ENCODE results near the gene CSPG4.
"Not testable (repeated sequence)": the region's sequence is repeated elsewhere in the genome, so short reads cannot be mapped to it uniquely, and the experiment has no call there.

The CSPG4 gene

DNA sequence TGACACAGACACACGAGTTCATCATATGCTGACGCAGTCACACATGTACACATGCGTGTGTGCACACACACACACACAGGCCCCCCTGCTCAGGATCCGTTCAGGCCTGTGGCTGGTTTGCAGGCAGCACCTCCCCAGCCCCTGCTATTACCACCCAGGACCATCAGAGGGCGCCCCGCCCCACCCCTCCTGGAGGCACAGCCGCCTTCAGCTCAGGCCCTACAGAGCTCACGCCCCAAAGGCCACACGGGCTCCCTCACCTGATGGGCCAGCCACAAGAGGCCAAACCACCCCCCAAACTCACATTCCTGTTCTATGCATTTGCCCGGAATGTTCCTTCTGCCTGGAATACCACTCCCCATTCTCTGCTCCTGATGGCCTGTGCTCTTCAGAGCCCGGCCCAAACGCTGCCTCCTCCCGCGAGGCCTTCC, 26.4 kb downstream of the CSPG4 start:
- not testable (repeated sequence) for H3K79me1 ChIP-seq (ENCODE audit: low read depth, low read length); H3K23ac ChIP-seq (ENCODE audit: low read depth, low read length, poor library complexity); H2BK5ac ChIP-seq (ENCODE audit: low read length); H3K36me3 ChIP-seq (replicated peaks in 1 of 2; ENCODE audit: control insufficient read depth in 2 of 2, insufficient read depth in 2 of 2, low read length in 2 of 2); H2BK15ac ChIP-seq (ENCODE audit: low read length); H3K27me3 ChIP-seq (ENCODE audit: control insufficient read depth in 3 of 3, insufficient read depth in 3 of 3, low read depth in 1 of 3, low read length in 3 of 3); H3K9me3 ChIP-seq (replicated peaks in 1 of 2; ENCODE audit: control insufficient read depth in 2 of 2, insufficient read depth in 1 of 2, low read depth in 1 of 2, low read length in 2 of 2); H3K9ac ChIP-seq (ENCODE audit: low read depth, low read length, poor library complexity); H2BK120ac ChIP-seq (ENCODE audit: low read depth, low read length); H3K4ac ChIP-seq (ENCODE audit: low read length); H2BK12ac ChIP-seq (ENCODE audit: low read length); H4K8ac ChIP-seq (ENCODE audit: low read depth, low read length); H3K14ac ChIP-seq (ENCODE audit: low read length); H2AK5ac ChIP-seq (ENCODE audit: low read depth, low read length); H2AFZ ChIP-seq (ENCODE audit: low read length); H3K4me2 ChIP-seq (ENCODE audit: insufficient read depth, low read length, poor library complexity, severe bottlenecking); H3K27ac ChIP-seq (replicated peaks; ENCODE audit: low read length); H4K91ac ChIP-seq (ENCODE audit: low read depth, low read length, poor library complexity); H3K4me1 ChIP-seq (ENCODE audit: control insufficient read depth in 2 of 2, insufficient read depth in 1 of 2, low read depth in 1 of 2, low read length in 2 of 2); H3K4me3 ChIP-seq (ENCODE audit: low read length in 2 of 2)
- peak; percentile 68 for DNase-seq (ENCODE audit: low spot score)
- H3K18ac ChIP-seq (ENCODE audit: low read length) = peak overlapping the region; percentile 46
- no CpG with 5 or more reads among the region's 14 CpGs for WGBS, 2 donors (ENCODE audit: extremely low coverage in 2 of 2, insufficient read length in 2 of 2, insufficient replicate concordance in 1 of 2)

DNA sequence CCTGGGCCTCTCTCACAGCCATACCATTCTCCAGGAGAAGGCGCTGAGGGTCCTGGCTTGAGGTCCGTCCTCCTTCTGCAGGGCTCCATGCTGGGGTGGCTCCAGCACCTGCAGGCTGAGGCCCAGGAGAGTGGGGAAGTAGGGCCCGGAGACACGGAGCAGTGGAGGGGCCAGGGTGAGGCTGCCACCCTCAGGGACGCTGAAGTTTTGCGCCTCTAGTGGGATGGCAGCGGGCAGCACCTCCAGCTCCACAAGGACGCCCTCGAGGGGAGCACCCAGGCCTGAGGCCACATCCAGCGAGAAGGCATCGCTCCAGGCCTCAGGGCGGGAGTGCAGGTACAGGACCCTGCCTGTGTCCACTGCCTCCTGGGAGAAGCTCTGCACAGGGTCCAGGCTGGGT, 27.5 kb downstream of the CSPG4 start:
- Histone ChIP-seq H2BK12ac (ENCODE audit: low read length) (no peak overlapping the region), H3K9me3 (replicated peaks in 1 of 2; ENCODE audit: control insufficient read depth in 2 of 2, insufficient read depth in 1 of 2, low read depth in 1 of 2, low read length in 2 of 2) (no peaks in the 10 kb centered on the region), H3K4me1 (ENCODE audit: control insufficient read depth in 2 of 2, insufficient read depth in 1 of 2, low read depth in 1 of 2, low read length in 2 of 2) (peaks cover 3 to 4% of the 10 kb centered on the region in 2 donors), H3K4me2 (ENCODE audit: insufficient read depth, low read length, poor library complexity, severe bottlenecking) (no peak overlapping the region), H4K91ac (ENCODE audit: low read depth, low read length, poor library complexity) (no peak overlapping the region), H3K79me1 (ENCODE audit: low read depth, low read length) (no peaks in the 10 kb centered on the region), H2BK120ac (ENCODE audit: low read depth, low read length) (no peak overlapping the region), H3K18ac (ENCODE audit: low read length) (no peak overlapping the region), H2BK5ac (ENCODE audit: low read length) (peak overlapping the region; percentile 39), H3K36me3 (replicated peaks in 1 of 2; ENCODE audit: control insufficient read depth in 2 of 2, insufficient read depth in 2 of 2, low read length in 2 of 2) (no peaks in the 10 kb centered on the region), H2BK15ac (ENCODE audit: low read length) (no peak overlapping the region), H2AK5ac (ENCODE audit: low read depth, low read length) (no peak overlapping the region), H3K4ac (ENCODE audit: low read length) (no peak overlapping the region), H3K27me3 (ENCODE audit: control insufficient read depth in 3 of 3, insufficient read depth in 3 of 3, low read depth in 1 of 3, low read length in 3 of 3) (no peaks in the 10 kb centered on the region), H3K27ac (replicated peaks; ENCODE audit: low read length) (no peak overlapping the region), H3K14ac (ENCODE audit: low read length) (no peak overlapping the region), H2AFZ (ENCODE audit: low read length) (no peak overlapping the region), H4K8ac (ENCODE audit: low read depth, low read length) (no peak overlapping the region), H3K9ac (ENCODE audit: low read depth, low read length, poor library complexity) (no peak overlapping the region), H3K23ac (ENCODE audit: low read depth, low read length, poor library complexity) (peak overlapping the region; percentile 17), H3K4me3 (ENCODE audit: low read length in 2 of 2) (no peak overlapping the region)
- DNase-seq (ENCODE audit: low spot score) = no peak
- no CpG with 5 or more reads among the region's 12 CpGs for WGBS, 2 donors (ENCODE audit: extremely low coverage in 2 of 2, insufficient read length in 2 of 2, insufficient replicate concordance in 1 of 2)

DNA sequence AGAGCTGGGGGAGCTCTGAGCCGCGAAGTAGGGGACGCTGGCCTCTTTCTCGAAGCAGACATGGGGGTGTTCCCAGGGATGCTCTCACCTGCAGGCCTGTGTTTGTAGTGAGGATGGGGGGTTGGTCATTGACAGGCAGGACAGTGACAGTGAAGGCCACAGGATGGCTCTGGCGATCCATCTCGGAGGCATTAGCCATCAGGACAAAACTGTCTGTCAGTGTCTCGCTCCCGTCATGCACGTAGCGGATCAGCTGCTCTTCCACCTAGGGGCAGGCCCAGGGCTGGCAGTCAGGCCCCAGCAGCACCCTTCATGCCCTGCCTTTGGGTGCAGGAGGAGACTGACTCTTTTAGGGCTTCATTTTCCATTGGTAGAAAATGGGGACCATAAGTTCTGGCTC, 28.0 kb downstream of the CSPG4 start:
- Histone ChIP-seq H3K4me1 (ENCODE audit: control insufficient read depth in 2 of 2, insufficient read depth in 1 of 2, low read depth in 1 of 2, low read length in 2 of 2) (peaks cover 5 to 8% of the 10 kb centered on the region in 2 donors), H3K79me1 (ENCODE audit: low read depth, low read length) (no peaks in the 10 kb centered on the region), H2BK120ac (ENCODE audit: low read depth, low read length) (no peak overlapping the region), H2AFZ (ENCODE audit: low read length) (no peak overlapping the region), H3K36me3 (replicated peaks in 1 of 2; ENCODE audit: control insufficient read depth in 2 of 2, insufficient read depth in 2 of 2, low read length in 2 of 2) (no peaks in the 10 kb centered on the region), H4K91ac (ENCODE audit: low read depth, low read length, poor library complexity) (peak overlapping the region; percentile 79), H2BK12ac (ENCODE audit: low read length) (no peak overlapping the region), H3K18ac (ENCODE audit: low read length) (no peak overlapping the region), H2BK15ac (ENCODE audit: low read length) (no peak overlapping the region), H3K23ac (ENCODE audit: low read depth, low read length, poor library complexity) (peak overlapping the region; percentile 6), H3K4me3 (ENCODE audit: low read length in 2 of 2) (no peak overlapping the region), H2AK5ac (ENCODE audit: low read depth, low read length) (no peak overlapping the region), H3K27me3 (ENCODE audit: control insufficient read depth in 3 of 3, insufficient read depth in 3 of 3, low read depth in 1 of 3, low read length in 3 of 3) (no peaks in the 10 kb centered on the region), H3K14ac (ENCODE audit: low read length) (no peak overlapping the region), H3K9me3 (replicated peaks in 1 of 2; ENCODE audit: control insufficient read depth in 2 of 2, insufficient read depth in 1 of 2, low read depth in 1 of 2, low read length in 2 of 2) (no peaks in the 10 kb centered on the region), H2BK5ac (ENCODE audit: low read length) (no peak overlapping the region), H3K4me2 (ENCODE audit: insufficient read depth, low read length, poor library complexity, severe bottlenecking) (no peak overlapping the region), H3K27ac (replicated peaks; ENCODE audit: low read length) (no peak overlapping the region), H3K9ac (ENCODE audit: low read depth, low read length, poor library complexity) (no peak overlapping the region), H4K8ac (ENCODE audit: low read depth, low read length) (no peak overlapping the region), H3K4ac (ENCODE audit: low read length) (no peak overlapping the region)
- DNase-seq (ENCODE audit: low spot score) = no peak
- no CpG with 5 or more reads among the region's 10 CpGs for WGBS, 2 donors (ENCODE audit: extremely low coverage in 2 of 2, insufficient read length in 2 of 2, insufficient replicate concordance in 1 of 2)

DNA sequence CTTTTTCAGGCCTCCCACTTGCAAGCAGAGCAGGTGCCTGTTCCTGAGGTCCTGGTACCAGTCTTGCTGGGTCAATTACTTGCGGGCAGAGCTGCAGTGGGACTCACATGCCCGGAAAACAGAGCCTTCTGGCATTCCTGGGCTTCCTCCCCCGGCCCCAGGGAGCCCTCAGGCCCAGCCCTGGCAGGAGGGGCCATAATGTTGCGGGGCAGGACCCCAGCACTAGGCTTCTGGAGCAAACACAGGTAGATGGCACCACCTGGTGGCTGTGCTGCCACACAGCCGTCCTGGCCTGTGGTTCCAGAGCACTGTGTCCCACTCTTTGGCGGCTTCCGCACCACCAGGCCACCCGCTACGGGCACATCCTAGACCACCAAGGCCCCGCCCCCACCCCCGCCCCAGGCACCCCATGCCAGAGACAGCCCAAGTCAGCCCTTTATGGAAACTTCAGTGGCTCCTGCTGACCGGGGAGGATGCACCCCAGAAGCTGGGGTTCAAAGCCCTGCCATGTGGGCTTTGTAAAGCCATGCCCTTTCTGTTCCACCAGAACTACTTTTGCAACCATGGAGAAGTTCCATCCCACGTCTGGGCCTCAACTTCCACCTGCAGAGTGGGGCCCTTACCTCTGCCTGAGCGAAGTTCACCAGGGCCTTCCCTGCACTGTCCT, 28.9 kb downstream of the CSPG4 start:
- H3K9me3 ChIP-seq (replicated peaks in 1 of 2; ENCODE audit: control insufficient read depth in 2 of 2, insufficient read depth in 1 of 2, low read depth in 1 of 2, low read length in 2 of 2); H3K4me3 ChIP-seq (ENCODE audit: low read length in 2 of 2); H3K9ac ChIP-seq (ENCODE audit: low read depth, low read length, poor library complexity); H3K4ac ChIP-seq (ENCODE audit: low read length); H2BK5ac ChIP-seq (ENCODE audit: low read length); H4K91ac ChIP-seq (ENCODE audit: low read depth, low read length, poor library complexity); H3K27me3 ChIP-seq (ENCODE audit: control insufficient read depth in 3 of 3, insufficient read depth in 3 of 3, low read depth in 1 of 3, low read length in 3 of 3); H3K23ac ChIP-seq (ENCODE audit: low read depth, low read length, poor library complexity); H3K4me2 ChIP-seq (ENCODE audit: insufficient read depth, low read length, poor library complexity, severe bottlenecking); H3K36me3 ChIP-seq (replicated peaks in 1 of 2; ENCODE audit: control insufficient read depth in 2 of 2, insufficient read depth in 2 of 2, low read length in 2 of 2); H2BK120ac ChIP-seq (ENCODE audit: low read depth, low read length); H3K79me1 ChIP-seq (ENCODE audit: low read depth, low read length); H2BK15ac ChIP-seq (ENCODE audit: low read length); H3K14ac ChIP-seq (ENCODE audit: low read length); H3K4me1 ChIP-seq (ENCODE audit: control insufficient read depth in 2 of 2, insufficient read depth in 1 of 2, low read depth in 1 of 2, low read length in 2 of 2); H4K8ac ChIP-seq (ENCODE audit: low read depth, low read length); H3K27ac ChIP-seq (replicated peaks; ENCODE audit: low read length): not testable (repeated sequence)
- no CpG with 5 or more reads among the region's 14 CpGs for WGBS, 2 donors (ENCODE audit: extremely low coverage in 2 of 2, insufficient read length in 2 of 2, insufficient replicate concordance in 1 of 2)
- H2AFZ ChIP-seq (ENCODE audit: low read length) = peak overlapping the region; percentile 92
- H2AK5ac ChIP-seq (ENCODE audit: low read depth, low read length) = peak overlapping the region; percentile 51
- peak overlapping the region; percentile 14 for H2BK12ac ChIP-seq (ENCODE audit: low read length)
- peak; percentile 76 for DNase-seq (ENCODE audit: low spot score)
- H3K18ac ChIP-seq (ENCODE audit: low read length) = peak overlapping the region; percentile 85

Measured in neuronal stem cell (in vitro differentiated cells).